ENCODE data around the gene ATP8B1.
A peak's percentile ranks its signal among the peaks of the same experiment; 100 is the strongest.

ATP8B1 gene

GRCh38 chr18:57835904-57836303 lies 32.8 kb upstream of the ATP8B1 start:
- Histone ChIP-seq H3K36me3 (ENCODE audit: control insufficient read depth in 1 of 2, insufficient read depth in 2 of 2, low read length in 2 of 2) (no peaks in the 10 kb centered on the region), H2AK5ac (ENCODE audit: low read length) (no peak overlapping the region), H3K9me3 (ENCODE audit: insufficient read depth, low read depth, low read length) (peaks cover 1% of the 10 kb centered on the region), H3K14ac (ENCODE audit: low read length) (no peak overlapping the region), H3K79me1 (ENCODE audit: low read length) (no peaks in the 10 kb centered on the region), H3K4me3 (ENCODE audit: low read depth, low read length) (no peak overlapping the region), H3K27ac (ENCODE audit: low read depth, low read length) (no peak overlapping the region), H4K12ac (ENCODE audit: low read depth, low read length) (no peak overlapping the region), H3K23ac (ENCODE audit: low read length) (no peak overlapping the region), H4K8ac (ENCODE audit: low read depth, low read length) (no peak overlapping the region), H3K79me2 (ENCODE audit: control insufficient read depth, insufficient read depth, low read length, poor library complexity) (no peaks in the 10 kb centered on the region), H3K9ac (ENCODE audit: low read length) (no peak overlapping the region), H3K18ac (ENCODE audit: low read length) (no peak overlapping the region), H4K91ac (ENCODE audit: low read depth, low read length) (no peak overlapping the region), H3K27me3 (ENCODE audit: insufficient read depth, low read length) (no peaks in the 10 kb centered on the region), H3K4ac (ENCODE audit: low read depth, low read length) (no peak overlapping the region), H2BK5ac (ENCODE audit: low read depth, low read length, poor library complexity) (no peak overlapping the region), H3K4me1 (ENCODE audit: control insufficient read depth in 1 of 2, insufficient read depth in 2 of 2, low read length in 2 of 2) (peaks cover 0 to 3% of the 10 kb centered on the region in 2 experiments), H2BK120ac (ENCODE audit: insufficient read depth, low read length, poor library complexity) (no peak overlapping the region), H2AFZ (ENCODE audit: insufficient read depth, low read length, poor library complexity) (no peak overlapping the region), H3K4me2 (ENCODE audit: low read length) (no peak overlapping the region), H2BK12ac (ENCODE audit: low read length) (no peak overlapping the region)
- DNase-seq = no peak
- no CpG with 5 or more reads among the region's 2 CpGs for WGBS (ENCODE audit: extremely low coverage, insufficient coverage, insufficient read length)

- Histone ChIP-seq H3K27ac (ENCODE audit: low read depth, low read length) (no peak overlapping the region), H3K27me3 (ENCODE audit: insufficient read depth, low read length) (no peaks in the 10 kb centered on the region), H3K9ac (ENCODE audit: low read length) (no peak overlapping the region), H4K91ac (ENCODE audit: low read depth, low read length) (no peak overlapping the region), H3K4ac (ENCODE audit: low read depth, low read length) (no peak overlapping the region), H3K14ac (ENCODE audit: low read length) (no peak overlapping the region), H3K9me3 (ENCODE audit: insufficient read depth, low read depth, low read length) (peaks cover 1% of the 10 kb centered on the region), H4K8ac (ENCODE audit: low read depth, low read length) (no peak overlapping the region), H3K4me2 (ENCODE audit: low read length) (no peak overlapping the region), H3K4me1 (ENCODE audit: control insufficient read depth in 1 of 2, insufficient read depth in 2 of 2, low read length in 2 of 2) (peaks cover 0 to 3% of the 10 kb centered on the region in 2 experiments), H2BK12ac (ENCODE audit: low read length) (no peak overlapping the region), H2BK5ac (ENCODE audit: low read depth, low read length, poor library complexity) (no peak overlapping the region), H3K18ac (ENCODE audit: low read length) (no peak overlapping the region), H2AK5ac (ENCODE audit: low read length) (no peak overlapping the region), H3K36me3 (ENCODE audit: control insufficient read depth in 1 of 2, insufficient read depth in 2 of 2, low read length in 2 of 2) (no peaks in the 10 kb centered on the region), H3K79me2 (ENCODE audit: control insufficient read depth, insufficient read depth, low read length, poor library complexity) (no peaks in the 10 kb centered on the region), H4K12ac (ENCODE audit: low read depth, low read length) (no peak overlapping the region), H3K4me3 (ENCODE audit: low read depth, low read length) (no peak overlapping the region), H3K23ac (ENCODE audit: low read length) (no peak overlapping the region), H2BK120ac (ENCODE audit: insufficient read depth, low read length, poor library complexity) (no peak overlapping the region), H2AFZ (ENCODE audit: insufficient read depth, low read length, poor library complexity) (no peak overlapping the region), H3K79me1 (ENCODE audit: low read length) (no peaks in the 10 kb centered on the region)
- DNase-seq = no peak
- no CpG with 5 or more reads among the region's 2 CpGs for WGBS (ENCODE audit: extremely low coverage, insufficient coverage, insufficient read length)
Measured at GRCh38 chr18:57834616-57835015, 31.5 kb upstream of the ATP8B1 start.

- Histone ChIP-seq H3K27me3 (ENCODE audit: insufficient read depth, low read length) (no peaks in the 10 kb centered on the region), H3K9me3 (ENCODE audit: insufficient read depth, low read depth, low read length) (peaks cover 1% of the 10 kb centered on the region), H3K4me2 (ENCODE audit: low read length) (no peak overlapping the region), H2AK5ac (ENCODE audit: low read length) (no peak overlapping the region), H3K9ac (ENCODE audit: low read length) (no peak overlapping the region), H4K8ac (ENCODE audit: low read depth, low read length) (no peak overlapping the region), H3K27ac (ENCODE audit: low read depth, low read length) (no peak overlapping the region), H3K36me3 (ENCODE audit: control insufficient read depth in 1 of 2, insufficient read depth in 2 of 2, low read length in 2 of 2) (no peaks in the 10 kb centered on the region), H3K23ac (ENCODE audit: low read length) (no peak overlapping the region), H2BK5ac (ENCODE audit: low read depth, low read length, poor library complexity) (no peak overlapping the region), H4K91ac (ENCODE audit: low read depth, low read length) (no peak overlapping the region), H3K79me2 (ENCODE audit: control insufficient read depth, insufficient read depth, low read length, poor library complexity) (no peaks in the 10 kb centered on the region), H4K12ac (ENCODE audit: low read depth, low read length) (no peak overlapping the region), H3K4me3 (ENCODE audit: low read depth, low read length) (no peak overlapping the region), H3K14ac (ENCODE audit: low read length) (no peak overlapping the region), H3K18ac (ENCODE audit: low read length) (no peak overlapping the region), H2BK12ac (ENCODE audit: low read length) (no peak overlapping the region), H3K4me1 (ENCODE audit: control insufficient read depth in 1 of 2, insufficient read depth in 2 of 2, low read length in 2 of 2) (peaks cover 0 to 3% of the 10 kb centered on the region in 2 experiments), H3K79me1 (ENCODE audit: low read length) (no peaks in the 10 kb centered on the region), H2AFZ (ENCODE audit: insufficient read depth, low read length, poor library complexity) (no peak overlapping the region), H3K4ac (ENCODE audit: low read depth, low read length) (no peak overlapping the region), H2BK120ac (ENCODE audit: insufficient read depth, low read length, poor library complexity) (no peak overlapping the region)
- peak; percentile 31 to 68 for DNase-seq
- no CpG with 5 or more reads among the region's 8 CpGs for WGBS (ENCODE audit: extremely low coverage, insufficient coverage, insufficient read length)
Measured at GRCh38 chr18:57833441-57834101, 30.5 kb upstream of the ATP8B1 start.

- Histone ChIP-seq H3K79me2 (ENCODE audit: control insufficient read depth, insufficient read depth, low read length, poor library complexity) (no peaks in the 10 kb centered on the region), H3K36me3 (ENCODE audit: control insufficient read depth in 1 of 2, insufficient read depth in 2 of 2, low read length in 2 of 2) (no peaks in the 10 kb centered on the region), H4K91ac (ENCODE audit: low read depth, low read length) (no peak overlapping the region), H2AK5ac (ENCODE audit: low read length) (no peak overlapping the region), H4K8ac (ENCODE audit: low read depth, low read length) (no peak overlapping the region), H3K4ac (ENCODE audit: low read depth, low read length) (no peak overlapping the region), H3K4me3 (ENCODE audit: low read depth, low read length) (no peak overlapping the region), H2BK120ac (ENCODE audit: insufficient read depth, low read length, poor library complexity) (no peak overlapping the region), H3K4me1 (ENCODE audit: control insufficient read depth in 1 of 2, insufficient read depth in 2 of 2, low read length in 2 of 2) (peaks cover 0 to 3% of the 10 kb centered on the region in 2 experiments), H2BK5ac (ENCODE audit: low read depth, low read length, poor library complexity) (no peak overlapping the region), H3K18ac (ENCODE audit: low read length) (no peak overlapping the region), H3K14ac (ENCODE audit: low read length) (no peak overlapping the region), H3K4me2 (ENCODE audit: low read length) (no peak overlapping the region), H3K9me3 (ENCODE audit: insufficient read depth, low read depth, low read length) (peaks cover 1% of the 10 kb centered on the region), H3K23ac (ENCODE audit: low read length) (no peak overlapping the region), H3K27me3 (ENCODE audit: insufficient read depth, low read length) (no peaks in the 10 kb centered on the region), H2AFZ (ENCODE audit: insufficient read depth, low read length, poor library complexity) (no peak overlapping the region), H3K27ac (ENCODE audit: low read depth, low read length) (no peak overlapping the region), H4K12ac (ENCODE audit: low read depth, low read length) (no peak overlapping the region), H2BK12ac (ENCODE audit: low read length) (no peak overlapping the region), H3K9ac (ENCODE audit: low read length) (no peak overlapping the region), H3K79me1 (ENCODE audit: low read length) (no peaks in the 10 kb centered on the region)
- no CpG with 5 or more reads among the region's 2 CpGs for whole genome bisulfite sequencing (ENCODE audit: extremely low coverage, insufficient coverage, insufficient read length)
- no peak for DNase-seq
Measured at GRCh38 chr18:57832730-57833129, 29.6 kb upstream of the ATP8B1 start.
